HG03097 (cell line): ENCODE measurements around the gene STX10.
"Not testable (repeated sequence)": the region's sequence is repeated elsewhere in the genome, so short reads cannot be mapped to it uniquely, and the experiment has no call there.

Experiments used
- ATAC-seq: cut with Tn5 transposase; IDR thresholded peaks from one replicate; pipeline ENCODE4 v1.9.1; 2021; ENCODE audit not compliant: unreplicated experiment, low FRiP score

Gene STX10

GRCh38 chr19:13150187-13150930, at the start of gene STX10, which contains the start of gene IER2:
STX10 (minus strand) TSS chr19:13150375; CDS start chr19:13150173, 202 bp downstream.
IER2 (plus strand) TSS chr19:13150411; CDS start chr19:13153187, 2,776 bp downstream.
- ATAC-seq: peak; percentile 39

GRCh38 chr19:13198634-13199033, 48.5 kb upstream of the STX10 start:
- no peak for ATAC-seq

- no peak for ATAC-seq
These were observed 45.5 kb upstream of the STX10 start for GRCh38 chr19:13195678-13196077.

GRCh38 chr19:13190781-13191540, 40.8 kb upstream of the STX10 start:
- no peak for ATAC-seq

- no peak for ATAC-seq
These were observed 39.4 kb upstream of the STX10 start for GRCh38 chr19:13189600-13189999.

GRCh38 chr19:13187419-13187818, 37.2 kb upstream of the STX10 start:
- ATAC-seq: no peak

GRCh38 chr19:13186688-13187087, 36.5 kb upstream of the STX10 start:
- not testable (repeated sequence) for ATAC-seq

GRCh38 chr19:13185763-13186657, 35.8 kb upstream of the STX10 start:
- ATAC-seq: not testable (repeated sequence)

GRCh38 chr19:13184926-13185325, 34.8 kb upstream of the STX10 start:
- ATAC-seq: not testable (repeated sequence)

- ATAC-seq: no peak
These were observed 31.7 kb upstream of the STX10 start for GRCh38 chr19:13181747-13182388.

GRCh38 chr19:13178291-13178690, 28.1 kb upstream of the STX10 start:
- ATAC-seq: not testable (repeated sequence)

- ATAC-seq: not testable (repeated sequence)
These were observed 27.4 kb upstream of the STX10 start for GRCh38 chr19:13177584-13177983.

GRCh38 chr19:13176345-13176744, 26.2 kb upstream of the STX10 start:
- ATAC-seq: no peak

- no peak for ATAC-seq
These were observed 23.1 kb upstream of the STX10 start for GRCh38 chr19:13173139-13173737.

- no peak for ATAC-seq
These were observed 22.4 kb upstream of the STX10 start for GRCh38 chr19:13172346-13173138.

GRCh38 chr19:13171146-13171545, 21.0 kb upstream of the STX10 start:
- ATAC-seq: no peak

GRCh38 chr19:13169769-13170168, 19.6 kb upstream of the STX10 start:
- no peak for ATAC-seq

- ATAC-seq: not testable (repeated sequence)
These were observed 16.0 kb upstream of the STX10 start for GRCh38 chr19:13166151-13166550.
